OCI-LY1 (cell line): ENCODE data around the gene TACR2.

ENCODE experiments used
- H2AFZ ChIP-seq: fragments of 200-600 bp; sonication (generic), shearing (Covaris generic); 2 replicates; pipeline ENCODE4 v1.6.0; 2014; ENCODE audit warnings: antibody characterized with exemption, mild to moderate bottlenecking, low read length
- H3F3A ChIP-seq: fragments of 200-600 bp; sonication (generic), shearing (Covaris generic); 2 replicates; pipeline ENCODE4 v1.6.0; 2014; ENCODE audit warnings: mild to moderate bottlenecking, antibody characterized with exemption, low read length, moderate library complexity; ENCODE audit not compliant: insufficient read depth
- H3K27ac ChIP-seq: fragments of 200-600 bp; sonication (generic); 2 replicates; pipeline ENCODE4 v1.5.1; 2014; ENCODE audit warnings: low read length, mixed run types, mild to moderate bottlenecking, low read depth; ENCODE audit not compliant: poor library complexity, severe bottlenecking
- H3K27me3 ChIP-seq: fragments of 200-600 bp; sonication (generic); 2 replicates; pipeline ENCODE4 v1.6.0; 2014; ENCODE audit warnings: antibody characterized with exemption, mild to moderate bottlenecking, low read length, moderate library complexity; ENCODE audit not compliant: insufficient read depth
- H3K36me3 ChIP-seq: fragments of 200-600 bp; sonication (generic); 2 replicates; pipeline ENCODE4 v1.6.1; 2014; ENCODE audit warnings: mild to moderate bottlenecking, antibody characterized with exemption, low read length, moderate library complexity, mixed read lengths; ENCODE audit not compliant: insufficient read depth
- H3K4me1 ChIP-seq: fragments of 200-600 bp; sonication (generic); 2 replicates; pipeline ENCODE4 v1.5.1; 2014; ENCODE audit warnings: mild to moderate bottlenecking, low read length, moderate library complexity; ENCODE audit not compliant: insufficient read depth, severe bottlenecking
- H3K4me2 ChIP-seq: fragments of 200-600 bp; sonication (generic), shearing (Covaris generic); 2 replicates; pipeline ENCODE4 v1.6.1; 2014; ENCODE audit warnings: low read length
- H3K4me3 ChIP-seq: fragments of 200-600 bp; sonication (generic); 2 replicates; pipeline ENCODE4 v1.5.1; 2014; ENCODE audit warnings: low read length, low read depth, mild to moderate bottlenecking, mixed read lengths; ENCODE audit not compliant: poor library complexity, severe bottlenecking
- H3K79me2 ChIP-seq: fragments of 200-600 bp; shearing (Covaris generic); 2 replicates; pipeline ENCODE4 v1.6.1; 2016; ENCODE audit warnings: mixed run types, low read length, mixed read lengths; ENCODE audit not compliant: insufficient read depth
- H3K9ac ChIP-seq: fragments of 200-600 bp; sonication (generic), shearing (Covaris generic); 2 replicates; pipeline ENCODE4 v1.6.1; 2014; ENCODE audit warnings: mild to moderate bottlenecking, low read length, mixed read lengths
- H3K9me2 ChIP-seq: fragments of 200-600 bp; sonication (generic), shearing (Covaris generic); 2 replicates; pipeline ENCODE4 v1.6.1; 2014; ENCODE audit warnings: low read depth, mild to moderate bottlenecking, low read length, mixed read lengths
- H3K9me3 ChIP-seq: fragments of 200-600 bp; shearing (Covaris generic); 2 replicates; pipeline ENCODE4 v1.6.1; 2014; ENCODE audit warnings: low read length, mixed read lengths
- H4K20me1 ChIP-seq: fragments of 200-600 bp; sonication (generic), shearing (Covaris generic); 2 replicates; pipeline ENCODE4 v1.6.0; 2016; ENCODE audit warnings: mild to moderate bottlenecking, low read length; ENCODE audit not compliant: insufficient read depth
- CTCF ChIP-seq: fragments of 200-600 bp; sonication (generic), shearing (Covaris generic); IDR thresholded peaks from 2 replicates; pipeline ENCODE4 v1.5.1; 2017; ENCODE audit warnings: mild to moderate bottlenecking, antibody characterized with exemption, low read length, moderate library complexity, mixed read lengths
- EZH2 ChIP-seq: fragments of 200-600 bp; sonication (generic), shearing (Covaris generic); IDR thresholded peaks from 2 replicates; pipeline ENCODE4 v1.8.0; 2017; ENCODE audit warnings: borderline replicate concordance, mixed run types, mild to moderate bottlenecking, antibody characterized with exemption, low read length, moderate library complexity, mixed read lengths

The TACR2 gene

GRCh38 chr10:69401416-69401815, 15.3 kb downstream of the TACR2 start:
- Histone ChIP-seq H3K4me3 (no peak overlapping the region), H3K36me3 (peaks cover 37% of the 10 kb centered on the region), H3K4me1 (no peaks in the 10 kb centered on the region), H3K27me3 (no peaks in the 10 kb centered on the region), H3K27ac (no peak overlapping the region), H2AFZ (no peak overlapping the region), H3K9ac (no peak overlapping the region), H3K79me2 (no peaks in the 10 kb centered on the region), H3K9me3 (no peaks in the 10 kb centered on the region), H3K9me2 (no peaks in the 10 kb centered on the region), H3K4me2 (no peak overlapping the region), H4K20me1 (no peaks in the 10 kb centered on the region), H3F3A (no peaks in the 10 kb centered on the region)
- TF ChIP-seq EZH2: no peak
- no peak for TF ChIP-seq CTCF

GRCh38 chr10:69400936-69401335, 15.8 kb downstream of the TACR2 start:
- H3K4me1 ChIP-seq: no peaks in the 10 kb centered on the region
- H3K9ac ChIP-seq: no peak overlapping the region
- no peak overlapping the region for H3K4me3 ChIP-seq
- no peaks in the 10 kb centered on the region for H3K9me2 ChIP-seq
- no peaks in the 10 kb centered on the region for H3K27me3 ChIP-seq
- H3K27ac ChIP-seq: no peak overlapping the region
- H3K9me3 ChIP-seq: no peaks in the 10 kb centered on the region
- peaks cover 37% of the 10 kb centered on the region for H3K36me3 ChIP-seq
- no peaks in the 10 kb centered on the region for H3F3A ChIP-seq
- TF ChIP-seq CTCF: no peak
- no peak for TF ChIP-seq EZH2
- H3K4me2 ChIP-seq: no peak overlapping the region
- H2AFZ ChIP-seq: no peak overlapping the region
- H4K20me1 ChIP-seq: no peaks in the 10 kb centered on the region
- no peaks in the 10 kb centered on the region for H3K79me2 ChIP-seq

- H3F3A ChIP-seq: no peaks in the 10 kb centered on the region
- H3K4me3 ChIP-seq: no peak overlapping the region
- peaks cover 43% of the 10 kb centered on the region for H3K36me3 ChIP-seq
- no peaks in the 10 kb centered on the region for H3K4me1 ChIP-seq
- no peak overlapping the region for H3K9ac ChIP-seq
- H4K20me1 ChIP-seq: no peaks in the 10 kb centered on the region
- H3K27ac ChIP-seq: no peak overlapping the region
- no peak for TF ChIP-seq CTCF
- TF ChIP-seq EZH2: no peak
- H3K27me3 ChIP-seq: no peaks in the 10 kb centered on the region
- H3K9me2 ChIP-seq: no peaks in the 10 kb centered on the region
- no peaks in the 10 kb centered on the region for H3K79me2 ChIP-seq
- no peak overlapping the region for H3K4me2 ChIP-seq
- no peaks in the 10 kb centered on the region for H3K9me3 ChIP-seq
- no peak overlapping the region for H2AFZ ChIP-seq
Observed at GRCh38 chr10:69398466-69398865, 18.3 kb downstream of the TACR2 start.
